ENCODE results near the gene RGS12. TPM values are rescaled to one million over a fixed set of nuclear protein-coding genes. Genes with fewer than 3 reads are reported as not detected.

Gene RGS12
- total RNA-seq, 4 donors from 2014 or later: 12.4 to 77.4 (median 17.3) TPM

- H3K4me1 ChIP-seq: no peaks in the 10 kb centered on the region
- WGBS, 2 donors (ENCODE audit: low coverage in 1 of 2): 96% methylated on average over 14 of the region's 14 CpGs; no CpG with 5 or more reads in 1 of the 2 donors
- intact Hi-C loops (cut with DNase I; ENCODE audit: low total_unique reads) (no loop called here), in situ Hi-C loops (cut with MboI; ENCODE audit: low pct_ligation_motif_present in 1 of 4, low pct_unique_long_range_greater_than_20kb in 1 of 4, low sequenced_read_pairs in 3 of 4) (no loop called here)
- TF ChIP-seq POLR2AphosphoS5 (IDR thresholded peaks at IDR 0.05): no peak
- TF ChIP-seq POLR2A (IDR thresholded peaks at IDR 0.05): no peak
- no peak for TF ChIP-seq EP300 (IDR thresholded peaks at IDR 0.05; ENCODE audit: low read depth)
- no peak for TF ChIP-seq CTCF (IDR thresholded peaks at IDR 0.05)
- no peak for DNase-seq
- H3K27ac ChIP-seq: no peak overlapping the region
- H3K36me3 ChIP-seq: no peaks in the 10 kb centered on the region
- no peaks in the 10 kb centered on the region for H3K9me3 ChIP-seq
- no peak overlapping the region for H3K4me3 ChIP-seq
- no peaks in the 10 kb centered on the region for H3K27me3 ChIP-seq
These were observed 44.7 kb upstream of the RGS12 start for GRCh38 chr4:3248178-3248480.

GRCh38 chr4:3248811-3249661, 43.8 kb upstream of the RGS12 start, which contains the start of gene MSANTD1:
Gene MSANTD1, plus strand, starts transcription at chr4:3249159. Its CDS starts 64 bp downstream, at chr4:3249223.
- Histone ChIP-seq H3K9me3 (no peaks in the 10 kb centered on the region), H3K4me3 (no peak within 1 kb of the TSS), H3K27ac (no peak within 1 kb of the TSS), H3K36me3 (no peaks in the 10 kb centered on the region), H3K4me1 (no peaks in the 10 kb centered on the region), H3K27me3 (no peaks in the 10 kb centered on the region)
- no peak for DNase-seq
- intact Hi-C loops (cut with DNase I; ENCODE audit: low total_unique reads): no loop called here
- WGBS, 2 donors (ENCODE audit: low coverage in 1 of 2): 90 to 93% methylated on average over 9 to 72 of the region's 72 CpGs
- in situ Hi-C loops (cut with MboI; ENCODE audit: low pct_ligation_motif_present in 1 of 4, low pct_unique_long_range_greater_than_20kb in 1 of 4, low sequenced_read_pairs in 3 of 4): no loop called here
- TF ChIP-seq EP300 (IDR thresholded peaks at IDR 0.05; ENCODE audit: low read depth): no peak
- TF ChIP-seq POLR2A (IDR thresholded peaks at IDR 0.05): no peak
- no peak for TF ChIP-seq CTCF (IDR thresholded peaks at IDR 0.05)
- no peak for TF ChIP-seq POLR2AphosphoS5 (IDR thresholded peaks at IDR 0.05)

GRCh38 chr4:3249711-3250437, 42.9 kb upstream of the RGS12 start:
- Histone ChIP-seq H3K36me3 (no peaks in the 10 kb centered on the region), H3K4me3 (no peak overlapping the region)
- intact Hi-C loops (cut with DNase I; ENCODE audit: low total_unique reads): no loop called here

More at GRCh38 chr4:3249711-3250437, 42.9 kb upstream of the RGS12 start:
- H3K27me3 ChIP-seq: no peaks in the 10 kb centered on the region
- H3K4me1 ChIP-seq: no peaks in the 10 kb centered on the region
- WGBS, 2 donors (ENCODE audit: low coverage in 1 of 2): 97% methylated on average over 18 of the region's 20 CpGs; no CpG with 5 or more reads in 1 of the 2 donors
- in situ Hi-C loops (cut with MboI; ENCODE audit: low pct_ligation_motif_present in 1 of 4, low pct_unique_long_range_greater_than_20kb in 1 of 4, low sequenced_read_pairs in 3 of 4): no loop called here
- TF ChIP-seq POLR2A (IDR thresholded peaks at IDR 0.05) (no peak), POLR2AphosphoS5 (IDR thresholded peaks at IDR 0.05) (no peak), CTCF (IDR thresholded peaks at IDR 0.05) (no peak), EP300 (IDR thresholded peaks at IDR 0.05; ENCODE audit: low read depth) (no peak)
- H3K9me3 ChIP-seq: no peaks in the 10 kb centered on the region
- H3K27ac ChIP-seq: no peak overlapping the region
- DNase-seq: no peak
